TTC549 (cell line): ENCODE measurements around the gene TSPAN18.

Experiments
- FAIRE-seq: peaks from 2 replicates; lab custom pipeline; 2012; peaks lifted over from hg19 to GRCh38; lab: Jason Lieb, UNC

The TSPAN18 gene

GRCh38 chr11:44923115-44923514 is 196.4 kb downstream of the TSPAN18 start:
- FAIRE-seq, result no peak

GRCh38 chr11:44923806-44924205 is 197.0 kb downstream of the TSPAN18 start:
- no peak for FAIRE-seq

GRCh38 chr11:44926036-44926435 is 199.3 kb downstream of the TSPAN18 start:
- FAIRE-seq, result no peak

- no peak for FAIRE-seq
Measured at GRCh38 chr11:44927174-44927661, 200.5 kb downstream of the TSPAN18 start.

GRCh38 chr11:44928144-44928543 is 201.4 kb downstream of the TSPAN18 start:
- no peak for FAIRE-seq

GRCh38 chr11:44928816-44929215 is 202.1 kb downstream of the TSPAN18 start:
- no peak for FAIRE-seq

GRCh38 chr11:44930588-44931302 is 204.0 kb downstream of the TSPAN18 start:
- no peak for FAIRE-seq

- FAIRE-seq, result no peak
Measured at GRCh38 chr11:44931466-44931865, 204.7 kb downstream of the TSPAN18 start.

GRCh38 chr11:44934110-44934509 is 207.3 kb downstream of the TSPAN18 start:
- no peak for FAIRE-seq

GRCh38 chr11:44934735-44935250 is 208.0 kb downstream of the TSPAN18 start:
- no peak for FAIRE-seq

- no peak for FAIRE-seq
Measured at GRCh38 chr11:44936525-44936924, 209.8 kb downstream of the TSPAN18 start.

GRCh38 chr11:44936951-44937543 is 210.3 kb downstream of the TSPAN18 start:
- no peak for FAIRE-seq

- no peak for FAIRE-seq
Measured at GRCh38 chr11:44938066-44938691, 211.4 kb downstream of the TSPAN18 start.

- FAIRE-seq, result no peak
Measured at GRCh38 chr11:44939673-44940395, 213.1 kb downstream of the TSPAN18 start.

GRCh38 chr11:44940404-44940803 is 213.6 kb downstream of the TSPAN18 start:
- no peak for FAIRE-seq

- no peak for FAIRE-seq
Measured at GRCh38 chr11:44940835-44941234, 214.1 kb downstream of the TSPAN18 start.

GRCh38 chr11:44941259-44942021 is 214.7 kb downstream of the TSPAN18 start:
- FAIRE-seq, result no peak

- no peak for FAIRE-seq
Measured at GRCh38 chr11:44942029-44942955, 215.5 kb downstream of the TSPAN18 start.

GRCh38 chr11:44943118-44943517 is 216.4 kb downstream of the TSPAN18 start:
- no peak for FAIRE-seq

GRCh38 chr11:44943696-44944095 is 216.9 kb downstream of the TSPAN18 start:
- FAIRE-seq, result no peak
